Endothelial cell of umbilical vein (primary cell): ENCODE measurements around the gene GTF2A2. TPM values are rescaled to one million over a fixed set of nuclear protein-coding genes. Genes with fewer than 3 reads are reported as not detected.

ENCODE experiments used
- BruUV-seq: library from RNA; stranded (reverse); fragments of 400-500 nt; replicated peaks from 2 replicates; lab custom pipeline; 2021; lab: Mats Ljungman, UMichigan
- CTCF ChIA-PET: fragments of 300-600, 350-600 bp; sonication (Branson Sonifier 250); formaldehyde crosslinking; loops from one replicate; lab custom pipeline; 2021; ENCODE audit warnings: antibody characterized with exemption, inconsistent platforms; lab: Charles Lee
- POLR2A ChIA-PET: fragments of 300-600, 350-600 bp; sonication (Branson Sonifier 250); formaldehyde crosslinking; loops from one replicate; lab custom pipeline; 2021; ENCODE audit warnings: antibody characterized with exemption, inconsistent platforms; lab: Charles Lee
- DNase-seq: peaks from one replicate; pipeline ENCODE4 v3.0.0-alpha.2; 2011; ENCODE audit warnings: low read depth, low spot score
- FAIRE-seq: peaks from 2 replicates; lab custom pipeline; 2011; peaks lifted over from hg19 to GRCh38; lab: Jason Lieb, UNC
- H2AFZ ChIP-seq: 2 replicates; pipeline ENCODE4 v1.6.0; 2012; ENCODE audit warnings: low read depth, low read length, control low read depth, inconsistent platforms
- H3K27ac ChIP-seq: 2 replicates; pipeline ENCODE4 v1.5.1; 2011; ENCODE audit warnings: low read depth, mild to moderate bottlenecking, control low read depth, low read length, moderate library complexity; ENCODE audit not compliant: insufficient read depth
- H3K27me3 ChIP-seq, 2 experiments: 2 replicates each; pipeline versions ENCODE4 v1.6.0 to v1.6.1; 2011; ENCODE audit warnings: low read length in 2 of 2, mixed read lengths in 1 of 2; ENCODE audit not compliant: control insufficient read depth in 2 of 2, insufficient read depth in 2 of 2
- H3K36me3 ChIP-seq, 2 experiments: 2 replicates in 1 of 2; 3 replicates in 1 of 2; pipeline ENCODE4 v1.5.1; 2011; ENCODE audit warnings: low read length in 2 of 2, mild to moderate bottlenecking in 1 of 2, moderate library complexity in 1 of 2; ENCODE audit not compliant: control insufficient read depth in 2 of 2, insufficient read depth in 2 of 2; ENCODE audit errors: extremely low read depth in 1 of 2
- H3K4me1 ChIP-seq: 3 replicates; pipeline ENCODE4 v1.5.1; 2011; ENCODE audit warnings: mild to moderate bottlenecking, low read length; ENCODE audit not compliant: control insufficient read depth, insufficient read depth; ENCODE audit errors: extremely low read depth
- H3K4me2 ChIP-seq: 2 replicates; pipeline ENCODE4 v1.6.1; 2011; ENCODE audit warnings: low read length, control low read depth, mixed read lengths; ENCODE audit not compliant: insufficient read depth
- H3K4me3 ChIP-seq, 3 experiments: fragments of 200-600 bp in 1 of 3; sonication (generic), shearing (Covaris generic) in 1 of 3; replicated peaks in 1 of 3; 2 replicates each; pipeline ENCODE4 v1.5.1; 2011 to 2016; ENCODE audit warnings: control low read depth in 3 of 3, low read length in 3 of 3, mild to moderate bottlenecking in 2 of 3, inconsistent platforms in 1 of 3, low read depth in 1 of 3, moderate library complexity in 1 of 3; ENCODE audit not compliant: insufficient read depth in 1 of 3
- H3K79me2 ChIP-seq: 2 replicates; pipeline ENCODE4 v1.6.0; 2012; ENCODE audit warnings: low read length, inconsistent platforms; ENCODE audit not compliant: control insufficient read depth, insufficient read depth
- H3K9ac ChIP-seq: replicated peaks from 2 replicates; pipeline ENCODE3; 2011; ENCODE audit warnings: low read length, control low read depth; ENCODE audit not compliant: insufficient read depth; ENCODE audit errors: extremely low read depth
- H3K9me1 ChIP-seq: replicated peaks from 3 replicates; pipeline ENCODE4 v1.6.0; 2011; ENCODE audit warnings: mild to moderate bottlenecking, low read length; ENCODE audit not compliant: control insufficient read depth, insufficient read depth; ENCODE audit errors: extremely low read depth
- H3K9me3 ChIP-seq: replicated peaks from 2 replicates; pipeline ENCODE4 v1.5.1; 2012; ENCODE audit warnings: low read length, inconsistent platforms; ENCODE audit not compliant: control insufficient read depth, insufficient read depth
- H4K20me1 ChIP-seq: replicated peaks from 2 replicates; pipeline ENCODE3; 2011; ENCODE audit warnings: mild to moderate bottlenecking, low read length; ENCODE audit not compliant: control insufficient read depth, insufficient read depth; ENCODE audit errors: extremely low read depth
- EZH2 ChIP-seq: IDR thresholded peaks from 2 replicates; pipeline ENCODE4 v1.6.1; 2012; ENCODE audit warnings: borderline replicate concordance, low read depth, mild to moderate bottlenecking, moderate library complexity, low read length, inconsistent platforms; ENCODE audit not compliant: severe bottlenecking
- FOS ChIP-seq: IDR thresholded peaks from 2 replicates; pipeline ENCODE4 v1.6.1; 2011; ENCODE audit warnings: mild to moderate bottlenecking, low read length, moderate library complexity, borderline replicate concordance; ENCODE audit not compliant: insufficient read depth
- GATA2 ChIP-seq: IDR thresholded peaks from 2 replicates; pipeline ENCODE4 v1.7.0; 2011; ENCODE audit warnings: low read depth, mild to moderate bottlenecking, moderate library complexity, mixed read lengths, low read length; ENCODE audit not compliant: insufficient read length, insufficient read depth
- JUN ChIP-seq: IDR thresholded peaks from 2 replicates; pipeline ENCODE4 v1.6.1; 2011; ENCODE audit warnings: borderline replicate concordance, low read depth; ENCODE audit not compliant: insufficient read length, insufficient read depth
- POLR2A ChIP-seq: IDR thresholded peaks from 2 replicates; pipeline ENCODE4 v1.6.1; 2012; ENCODE audit warnings: low read depth, mild to moderate bottlenecking, control low read depth, low read length
- dilution Hi-C: fragments of 300-500 bp; cut with MboI; formaldehyde crosslinking; loops from one replicate; pipeline ENCODE4 v1.15.0; 2019; ENCODE audit warnings: low sequenced_read_pairs; ENCODE audit not compliant: extremely low pct_ligation_motif_present
- intact Hi-C: fragments of 100-400 bp; cut with micrococcal nuclease; formaldehyde crosslinking; loops from one replicate; pipeline ENCODE4 v1.10.0; 2022
- polyA plus RNA-seq, 4 experiments: library from polyadenylated mRNA; depleted of rRNA in 3 of 4; stranded (reverse) in 3 of 4; unstranded in 1 of 4; fragments of >200 nt; gene quantifications; 2 replicates each; pipeline versions ENCODE4 v1.2.1 to v1.2.3, GENCODE V29; 2011 to 2012; ENCODE audit warnings: missing spikeins in 1 of 4
- total RNA-seq: library from RNA; stranded (reverse); gene quantifications from 2 replicates; pipeline ENCODE4 v1.2.3, GENCODE V29; 2021

GTF2A2 gene
- total and polyA plus RNA-seq, 2 donors (not counting 3 experiments of a cell fraction or from before 2014, with no cell fraction given): 67.9 to 128 TPM

- Histone ChIP-seq H3K9me1 (no peaks in the 10 kb centered on the region), H3K36me3 (no peaks in the 10 kb centered on the region), H3K4me2 (peak overlapping the region; percentile 68), H4K20me1 (no peaks in the 10 kb centered on the region), H3K9me3 (no peaks in the 10 kb centered on the region), H3K27me3 (no peaks in the 10 kb centered on the region), H3K4me3 (peak overlapping the region; percentile 66 to 100 (median 67)), H3K79me2 (peaks cover 40% of the 10 kb centered on the region), H2AFZ (peak overlapping the region; percentile 79), H3K9ac (peak overlapping the region; percentile 85), H3K4me1 (peaks cover 37% of the 10 kb centered on the region), H3K27ac (peak overlapping the region; percentile 100)
- dilution Hi-C loops: no loop called here
- FAIRE-seq (no peak), DNase-seq (peak; percentile 59)
- no peak for TF ChIP-seq FOS
- no peak for TF ChIP-seq GATA2
- no peak for TF ChIP-seq POLR2A
- TF ChIP-seq JUN: no peak
- TF ChIP-seq EZH2: no peak
- CTCF ChIA-PET: interaction anchor here (1.0 to 4.5 kb wide), 5 partner anchors 10 to 831 kb away, joined by 3 to 188 read pairs (median 21); no protein-coding TSS in a partner anchor
- POLR2A ChIA-PET: interaction anchor here (0.7 to 0.8 kb wide), 3 partner anchors 8 to 702 kb away, joined by 3 to 5 read pairs (median 5); no protein-coding TSS in a partner anchor
- BruUV-seq: no TSS peak
- intact Hi-C loops: loop anchor here (1.0 to 10.0 kb wide), 7 partner anchors 11 to 788 kb away; partner anchors contain the start of genes ANXA2, FOXB1 and ICE2
Observed at GRCh38 chr15:59689626-59690236, 32.4 kb upstream of the GTF2A2 start.
